ENCODE data around the gene SPDEF.

SPDEF gene

GRCh38 chr6:34565722-34566137, 9.6 kb upstream of the SPDEF start:
- Histone ChIP-seq H3K9me3 (ENCODE audit: control insufficient read depth in 2 of 2, low read length in 2 of 2) (no peaks in the 10 kb centered on the region), H3K9ac (ENCODE audit: low read depth in 1 of 2, low read length in 2 of 2) (no peak overlapping the region), H3K4me3 (ENCODE audit: low read length in 2 of 2) (no peak overlapping the region), H3K36me3 (ENCODE audit: control insufficient read depth in 2 of 2, insufficient read depth in 2 of 2, low read length in 2 of 2) (no peaks in the 10 kb centered on the region), H3K27ac (ENCODE audit: low read depth in 2 of 2, low read length in 2 of 2) (no peak overlapping the region), H3K27me3 (ENCODE audit: control insufficient read depth in 2 of 2, insufficient read depth in 2 of 2, low read length in 2 of 2) (peaks cover 0 to 6% of the 10 kb centered on the region in 2 donors), H3K4me1 (ENCODE audit: control insufficient read depth in 2 of 2, insufficient read depth in 2 of 2, low read length in 2 of 2) (peaks cover 3 to 5% of the 10 kb centered on the region in 2 donors)

GRCh38 chr6:34564181-34564580, 8.1 kb upstream of the SPDEF start:
- no peak overlapping the region for H3K27ac ChIP-seq (ENCODE audit: low read depth in 2 of 2, low read length in 2 of 2)

GRCh38 chr6:34563513-34563870, 7.4 kb upstream of the SPDEF start:
- Histone ChIP-seq H3K36me3 (ENCODE audit: control insufficient read depth in 2 of 2, insufficient read depth in 2 of 2, low read length in 2 of 2) (no peaks in the 10 kb centered on the region), H3K9me3 (ENCODE audit: control insufficient read depth in 2 of 2, low read length in 2 of 2) (no peaks in the 10 kb centered on the region), H3K4me3 (ENCODE audit: low read length in 2 of 2) (no peak overlapping the region), H3K9ac (ENCODE audit: low read depth in 1 of 2, low read length in 2 of 2) (no peak overlapping the region), H3K4me1 (ENCODE audit: control insufficient read depth in 2 of 2, insufficient read depth in 2 of 2, low read length in 2 of 2) (no peaks in the 10 kb centered on the region), H3K27ac (ENCODE audit: low read depth in 2 of 2, low read length in 2 of 2) (no peak overlapping the region), H3K27me3 (ENCODE audit: control insufficient read depth in 2 of 2, insufficient read depth in 2 of 2, low read length in 2 of 2) (no peaks in the 10 kb centered on the region)

More at GRCh38 chr6:34564181-34564580, 8.1 kb upstream of the SPDEF start:
- Histone ChIP-seq H3K36me3 (ENCODE audit: control insufficient read depth in 2 of 2, insufficient read depth in 2 of 2, low read length in 2 of 2) (no peaks in the 10 kb centered on the region), H3K4me1 (ENCODE audit: control insufficient read depth in 2 of 2, insufficient read depth in 2 of 2, low read length in 2 of 2) (no peaks in the 10 kb centered on the region), H3K4me3 (ENCODE audit: low read length in 2 of 2) (no peak overlapping the region), H3K9ac (ENCODE audit: low read depth in 1 of 2, low read length in 2 of 2) (no peak overlapping the region), H3K27me3 (ENCODE audit: control insufficient read depth in 2 of 2, insufficient read depth in 2 of 2, low read length in 2 of 2) (peaks cover 0 to 4% of the 10 kb centered on the region in 2 donors), H3K9me3 (ENCODE audit: control insufficient read depth in 2 of 2, low read length in 2 of 2) (no peaks in the 10 kb centered on the region)

GRCh38 chr6:34562861-34563512, 6.9 kb upstream of the SPDEF start:
- H3K4me1 ChIP-seq (ENCODE audit: control insufficient read depth in 2 of 2, insufficient read depth in 2 of 2, low read length in 2 of 2), result no peaks in the 10 kb centered on the region
- no peaks in the 10 kb centered on the region for H3K9me3 ChIP-seq (ENCODE audit: control insufficient read depth in 2 of 2, low read length in 2 of 2)
- H3K27ac ChIP-seq (ENCODE audit: low read depth in 2 of 2, low read length in 2 of 2), result no peak overlapping the region
- no peak overlapping the region for H3K4me3 ChIP-seq (ENCODE audit: low read length in 2 of 2)
- H3K9ac ChIP-seq (ENCODE audit: low read depth in 1 of 2, low read length in 2 of 2), result no peak overlapping the region
- no peaks in the 10 kb centered on the region for H3K36me3 ChIP-seq (ENCODE audit: control insufficient read depth in 2 of 2, insufficient read depth in 2 of 2, low read length in 2 of 2)
- H3K27me3 ChIP-seq (ENCODE audit: control insufficient read depth in 2 of 2, insufficient read depth in 2 of 2, low read length in 2 of 2), result no peaks in the 10 kb centered on the region

- Histone ChIP-seq H3K27me3 (ENCODE audit: control insufficient read depth in 2 of 2, insufficient read depth in 2 of 2, low read length in 2 of 2) (no peaks in the 10 kb centered on the region), H3K4me3 (ENCODE audit: low read length in 2 of 2) (no peak overlapping the region), H3K36me3 (ENCODE audit: control insufficient read depth in 2 of 2, insufficient read depth in 2 of 2, low read length in 2 of 2) (no peaks in the 10 kb centered on the region), H3K4me1 (ENCODE audit: control insufficient read depth in 2 of 2, insufficient read depth in 2 of 2, low read length in 2 of 2) (peaks cover 1 to 2% of the 10 kb centered on the region in 2 donors), H3K9me3 (ENCODE audit: control insufficient read depth in 2 of 2, low read length in 2 of 2) (no peaks in the 10 kb centered on the region), H3K9ac (ENCODE audit: low read depth in 1 of 2, low read length in 2 of 2) (no peak overlapping the region), H3K27ac (ENCODE audit: low read depth in 2 of 2, low read length in 2 of 2) (no peak overlapping the region)
These were observed 6.2 kb upstream of the SPDEF start for GRCh38 chr6:34562350-34562749.

- Histone ChIP-seq H3K4me3 (ENCODE audit: low read length in 2 of 2) (no peak overlapping the region), H3K9me3 (ENCODE audit: control insufficient read depth in 2 of 2, low read length in 2 of 2) (no peaks in the 10 kb centered on the region), H3K9ac (ENCODE audit: low read depth in 1 of 2, low read length in 2 of 2) (no peak overlapping the region), H3K27me3 (ENCODE audit: control insufficient read depth in 2 of 2, insufficient read depth in 2 of 2, low read length in 2 of 2) (no peaks in the 10 kb centered on the region), H3K27ac (ENCODE audit: low read depth in 2 of 2, low read length in 2 of 2) (no peak overlapping the region), H3K36me3 (ENCODE audit: control insufficient read depth in 2 of 2, insufficient read depth in 2 of 2, low read length in 2 of 2) (no peaks in the 10 kb centered on the region), H3K4me1 (ENCODE audit: control insufficient read depth in 2 of 2, insufficient read depth in 2 of 2, low read length in 2 of 2) (peaks cover 7 to 10% of the 10 kb centered on the region in 2 donors)
These were observed 5.0 kb upstream of the SPDEF start for GRCh38 chr6:34561227-34561530.

GRCh38 chr6:34560366-34561226, 4.5 kb upstream of the SPDEF start:
- Histone ChIP-seq H3K27ac (ENCODE audit: low read depth in 2 of 2, low read length in 2 of 2) (no peak overlapping the region), H3K9me3 (ENCODE audit: control insufficient read depth in 2 of 2, low read length in 2 of 2) (no peaks in the 10 kb centered on the region), H3K4me1 (ENCODE audit: control insufficient read depth in 2 of 2, insufficient read depth in 2 of 2, low read length in 2 of 2) (peaks cover 10 to 11% of the 10 kb centered on the region in 2 donors), H3K36me3 (ENCODE audit: control insufficient read depth in 2 of 2, insufficient read depth in 2 of 2, low read length in 2 of 2) (no peaks in the 10 kb centered on the region), H3K9ac (ENCODE audit: low read depth in 1 of 2, low read length in 2 of 2) (no peak overlapping the region), H3K4me3 (ENCODE audit: low read length in 2 of 2) (no peak overlapping the region), H3K27me3 (ENCODE audit: control insufficient read depth in 2 of 2, insufficient read depth in 2 of 2, low read length in 2 of 2) (no peaks in the 10 kb centered on the region)

- H3K9ac ChIP-seq (ENCODE audit: low read depth in 1 of 2, low read length in 2 of 2), result no peak overlapping the region
- H3K27ac ChIP-seq (ENCODE audit: low read depth in 2 of 2, low read length in 2 of 2), result no peak overlapping the region
- no peaks in the 10 kb centered on the region for H3K27me3 ChIP-seq (ENCODE audit: control insufficient read depth in 2 of 2, insufficient read depth in 2 of 2, low read length in 2 of 2)
- H3K9me3 ChIP-seq (ENCODE audit: control insufficient read depth in 2 of 2, low read length in 2 of 2), result no peaks in the 10 kb centered on the region
- no peaks in the 10 kb centered on the region for H3K36me3 ChIP-seq (ENCODE audit: control insufficient read depth in 2 of 2, insufficient read depth in 2 of 2, low read length in 2 of 2)
- H3K4me1 ChIP-seq (ENCODE audit: control insufficient read depth in 2 of 2, insufficient read depth in 2 of 2, low read length in 2 of 2), result peaks cover 13 to 17% of the 10 kb centered on the region in 2 donors
- H3K4me3 ChIP-seq (ENCODE audit: low read length in 2 of 2), result no peak overlapping the region
These were observed 3.7 kb upstream of the SPDEF start for GRCh38 chr6:34559651-34560365.

- H3K27ac ChIP-seq (ENCODE audit: low read depth in 2 of 2, low read length in 2 of 2), result no peak overlapping the region
- no peaks in the 10 kb centered on the region for H3K27me3 ChIP-seq (ENCODE audit: control insufficient read depth in 2 of 2, insufficient read depth in 2 of 2, low read length in 2 of 2)
- H3K4me1 ChIP-seq (ENCODE audit: control insufficient read depth in 2 of 2, insufficient read depth in 2 of 2, low read length in 2 of 2), result peaks cover 13 to 20% of the 10 kb centered on the region in 2 donors
- no peaks in the 10 kb centered on the region for H3K36me3 ChIP-seq (ENCODE audit: control insufficient read depth in 2 of 2, insufficient read depth in 2 of 2, low read length in 2 of 2)
- H3K9me3 ChIP-seq (ENCODE audit: control insufficient read depth in 2 of 2, low read length in 2 of 2), result no peaks in the 10 kb centered on the region
- H3K9ac ChIP-seq (ENCODE audit: low read depth in 1 of 2, low read length in 2 of 2), result no peak overlapping the region
- no peak overlapping the region for H3K4me3 ChIP-seq (ENCODE audit: low read length in 2 of 2)
These were observed 2.1 kb upstream of the SPDEF start for GRCh38 chr6:34558172-34558714.

- Histone ChIP-seq H3K27me3 (ENCODE audit: control insufficient read depth in 2 of 2, insufficient read depth in 2 of 2, low read length in 2 of 2) (no peaks in the 10 kb centered on the region), H3K4me1 (ENCODE audit: control insufficient read depth in 2 of 2, insufficient read depth in 2 of 2, low read length in 2 of 2) (peaks cover 13 to 20% of the 10 kb centered on the region in 2 donors), H3K9me3 (ENCODE audit: control insufficient read depth in 2 of 2, low read length in 2 of 2) (no peaks in the 10 kb centered on the region), H3K9ac (ENCODE audit: low read depth in 1 of 2, low read length in 2 of 2) (no peak overlapping the region), H3K4me3 (ENCODE audit: low read length in 2 of 2) (no peak overlapping the region), H3K27ac (ENCODE audit: low read depth in 2 of 2, low read length in 2 of 2) (no peak overlapping the region), H3K36me3 (ENCODE audit: control insufficient read depth in 2 of 2, insufficient read depth in 2 of 2, low read length in 2 of 2) (no peaks in the 10 kb centered on the region)
These were observed 1.1 kb upstream of the SPDEF start for GRCh38 chr6:34557228-34557627.

Measured in mucosa of rectum (tissue), 2 donors.